ENCODE measurements around the gene SLC6A8. TPM values are rescaled to one million over a fixed set of nuclear protein-coding genes. Genes with fewer than 3 reads are reported as not detected.
"Not testable (repeated sequence)": the region's sequence is repeated elsewhere in the genome, so short reads cannot be mapped to it uniquely, and the experiment has no call there.

Gene SLC6A8
- total RNA-seq, 1 donor from 2014 or later: 108 TPM

DNA sequence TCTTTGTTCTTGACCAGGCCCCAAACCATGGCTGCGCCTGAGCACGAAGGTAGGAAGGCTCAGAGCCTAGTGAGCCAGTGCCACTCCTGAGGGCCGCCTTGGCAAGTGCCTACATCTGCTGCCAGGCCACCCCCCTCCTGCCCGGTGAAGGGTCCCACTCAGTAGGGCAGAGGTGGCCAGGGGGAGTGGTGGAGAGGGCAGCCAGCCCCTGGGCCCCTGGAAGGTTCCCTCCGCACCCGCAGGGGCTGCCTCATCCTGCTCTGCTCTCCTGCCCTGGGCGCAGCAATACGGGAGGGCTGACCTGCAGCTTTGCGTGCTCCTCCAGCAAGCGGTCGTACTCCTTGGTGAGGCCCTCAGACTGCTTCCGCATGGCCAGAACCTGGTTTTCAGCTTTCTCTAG is 14.0 kb downstream of the SLC6A8 start:
- TF ChIP-seq, protein P1, sequence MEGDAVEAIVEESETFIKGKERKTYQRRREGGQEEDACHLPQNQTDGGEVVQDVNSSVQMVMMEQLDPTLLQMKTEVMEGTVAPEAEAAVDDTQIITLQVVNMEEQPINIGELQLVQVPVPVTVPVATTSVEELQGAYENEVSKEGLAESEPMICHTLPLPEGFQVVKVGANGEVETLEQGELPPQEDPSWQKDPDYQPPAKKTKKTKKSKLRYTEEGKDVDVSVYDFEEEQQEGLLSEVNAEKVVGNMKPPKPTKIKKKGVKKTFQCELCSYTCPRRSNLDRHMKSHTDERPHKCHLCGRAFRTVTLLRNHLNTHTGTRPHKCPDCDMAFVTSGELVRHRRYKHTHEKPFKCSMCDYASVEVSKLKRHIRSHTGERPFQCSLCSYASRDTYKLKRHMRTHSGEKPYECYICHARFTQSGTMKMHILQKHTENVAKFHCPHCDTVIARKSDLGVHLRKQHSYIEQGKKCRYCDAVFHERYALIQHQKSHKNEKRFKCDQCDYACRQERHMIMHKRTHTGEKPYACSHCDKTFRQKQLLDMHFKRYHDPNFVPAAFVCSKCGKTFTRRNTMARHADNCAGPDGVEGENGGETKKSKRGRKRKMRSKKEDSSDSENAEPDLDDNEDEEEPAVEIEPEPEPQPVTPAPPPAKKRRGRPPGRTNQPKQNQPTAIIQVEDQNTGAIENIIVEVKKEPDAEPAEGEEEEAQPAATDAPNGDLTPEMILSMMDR (IDR thresholded peaks at IDR 0.05; ENCODE audit: partially characterized antibody, unreplicated experiment): no peak
- peaks cover 3% of the 10 kb centered on the region for H3K9me3 Mint-ChIP-seq (ENCODE audit: unreplicated experiment)
- H3K4me3 Mint-ChIP-seq (ENCODE audit: unreplicated experiment): no peak overlapping the region
- H3K27me3 Mint-ChIP-seq (ENCODE audit: unreplicated experiment): peaks cover 4% of the 10 kb centered on the region
- H3K27ac Mint-ChIP-seq (ENCODE audit: unreplicated experiment): no peak overlapping the region
- H3K4me1 Mint-ChIP-seq (ENCODE audit: low read depth, unreplicated experiment): peaks cover 4% of the 10 kb centered on the region
- no peaks in the 10 kb centered on the region for H3K36me3 Mint-ChIP-seq (ENCODE audit: unreplicated experiment)
- DNase-seq: no peak

DNA sequence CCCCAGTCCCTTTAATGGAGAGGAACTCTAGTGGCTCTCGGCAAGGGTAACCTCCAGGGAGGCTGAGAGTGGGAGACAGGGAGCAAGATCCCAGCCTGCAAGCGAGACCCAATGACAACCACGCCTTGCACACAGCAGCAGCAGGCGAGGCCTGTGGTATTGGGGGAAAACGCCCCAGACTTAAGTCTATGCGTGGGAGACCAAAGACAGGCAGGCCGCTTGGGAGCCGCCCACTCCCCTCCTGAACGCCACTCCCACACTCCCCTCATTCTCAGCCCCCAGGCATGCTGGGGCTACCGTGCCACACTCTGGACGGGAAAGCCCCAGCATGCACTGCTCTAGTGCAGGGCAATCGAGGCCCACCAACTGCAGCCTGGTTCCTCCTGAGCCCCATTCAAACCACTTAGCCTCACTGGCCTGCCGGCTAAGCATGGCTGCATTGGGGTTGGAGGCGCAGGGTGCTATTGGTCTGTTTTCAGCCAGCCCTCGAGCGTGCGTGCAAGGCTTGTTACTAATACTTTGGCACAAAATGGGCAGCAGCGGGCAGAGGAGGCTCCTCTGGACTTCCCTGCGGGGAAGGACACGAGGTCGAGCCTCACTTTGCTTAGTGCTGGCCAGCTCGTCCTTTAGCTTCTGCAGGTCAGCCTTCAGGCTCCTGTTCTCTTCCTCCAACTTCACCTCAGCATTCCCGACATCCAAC is 14.8 kb downstream of the SLC6A8 start:
- no peak overlapping the region for H3K27ac Mint-ChIP-seq (ENCODE audit: unreplicated experiment)
- H3K27me3 Mint-ChIP-seq (ENCODE audit: unreplicated experiment): peaks cover 4% of the 10 kb centered on the region
- no peaks in the 10 kb centered on the region for H3K36me3 Mint-ChIP-seq (ENCODE audit: unreplicated experiment)
- TF ChIP-seq, protein P1 (IDR thresholded peaks at IDR 0.05; ENCODE audit: partially characterized antibody, unreplicated experiment): no peak
- no peak overlapping the region for H3K4me3 Mint-ChIP-seq (ENCODE audit: unreplicated experiment)
- no peaks in the 10 kb centered on the region for H3K9me3 Mint-ChIP-seq (ENCODE audit: unreplicated experiment)
- peaks cover 4% of the 10 kb centered on the region for H3K4me1 Mint-ChIP-seq (ENCODE audit: low read depth, unreplicated experiment)
- no peak for DNase-seq

- Mint-ChIP-seq H3K4me3 (ENCODE audit: unreplicated experiment) (no peak overlapping the region), H3K36me3 (ENCODE audit: unreplicated experiment) (no peaks in the 10 kb centered on the region), H3K27me3 (ENCODE audit: unreplicated experiment) (peaks cover 4% of the 10 kb centered on the region), H3K27ac (ENCODE audit: unreplicated experiment) (no peak overlapping the region), H3K4me1 (ENCODE audit: low read depth, unreplicated experiment) (peaks cover 4% of the 10 kb centered on the region), H3K9me3 (ENCODE audit: unreplicated experiment) (no peaks in the 10 kb centered on the region)
- DNase-seq: no peak
- TF ChIP-seq, protein P1 (IDR thresholded peaks at IDR 0.05; ENCODE audit: partially characterized antibody, unreplicated experiment): no peak
Measured at GRCh38 chrX:153703036-153703370, 15.3 kb downstream of the SLC6A8 start.

DNA sequence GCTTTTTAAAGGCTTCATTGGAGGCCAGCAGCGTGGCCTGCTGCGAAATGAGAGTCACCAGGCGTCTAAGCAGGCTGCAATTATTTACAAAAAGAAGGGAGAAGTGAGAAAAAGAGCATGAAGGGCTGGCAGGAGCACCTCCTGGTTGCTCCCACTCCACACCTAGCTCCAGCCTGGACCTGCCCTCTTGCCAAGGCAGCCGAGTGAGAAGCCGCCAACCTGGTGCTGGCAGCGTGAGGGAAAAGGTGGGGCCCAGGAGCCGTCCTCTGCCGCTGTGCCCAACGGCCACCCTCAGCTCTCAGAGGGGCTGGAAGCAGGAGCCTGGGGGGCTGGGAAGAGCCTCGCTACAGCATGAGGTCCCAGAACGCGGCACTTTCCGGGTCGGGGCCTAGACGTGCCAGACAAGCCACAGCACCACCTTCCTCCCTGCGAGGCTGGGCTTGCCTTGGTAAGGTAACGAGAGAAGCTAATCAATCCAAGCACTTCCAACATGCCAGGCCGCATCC is 16.3 kb downstream of the SLC6A8 start:
- H3K4me3 Mint-ChIP-seq (ENCODE audit: unreplicated experiment): no peak overlapping the region
- peaks cover 3% of the 10 kb centered on the region for H3K27me3 Mint-ChIP-seq (ENCODE audit: unreplicated experiment)
- no peak overlapping the region for H3K27ac Mint-ChIP-seq (ENCODE audit: unreplicated experiment)
- DNase-seq: no peak
- peaks cover 4% of the 10 kb centered on the region for H3K4me1 Mint-ChIP-seq (ENCODE audit: low read depth, unreplicated experiment)
- no peaks in the 10 kb centered on the region for H3K9me3 Mint-ChIP-seq (ENCODE audit: unreplicated experiment)
- H3K36me3 Mint-ChIP-seq (ENCODE audit: unreplicated experiment): no peaks in the 10 kb centered on the region
- TF ChIP-seq, protein P1 (IDR thresholded peaks at IDR 0.05; ENCODE audit: partially characterized antibody, unreplicated experiment): no peak

GRCh38 chrX:153704631-153705402 is 17.1 kb downstream of the SLC6A8 start:
- not testable (repeated sequence) for H3K27ac Mint-ChIP-seq (ENCODE audit: unreplicated experiment); H3K4me1 Mint-ChIP-seq (ENCODE audit: low read depth, unreplicated experiment); H3K4me3 Mint-ChIP-seq (ENCODE audit: unreplicated experiment); H3K27me3 Mint-ChIP-seq (ENCODE audit: unreplicated experiment); DNase-seq; H3K36me3 Mint-ChIP-seq (ENCODE audit: unreplicated experiment); H3K9me3 Mint-ChIP-seq (ENCODE audit: unreplicated experiment)

DNA sequence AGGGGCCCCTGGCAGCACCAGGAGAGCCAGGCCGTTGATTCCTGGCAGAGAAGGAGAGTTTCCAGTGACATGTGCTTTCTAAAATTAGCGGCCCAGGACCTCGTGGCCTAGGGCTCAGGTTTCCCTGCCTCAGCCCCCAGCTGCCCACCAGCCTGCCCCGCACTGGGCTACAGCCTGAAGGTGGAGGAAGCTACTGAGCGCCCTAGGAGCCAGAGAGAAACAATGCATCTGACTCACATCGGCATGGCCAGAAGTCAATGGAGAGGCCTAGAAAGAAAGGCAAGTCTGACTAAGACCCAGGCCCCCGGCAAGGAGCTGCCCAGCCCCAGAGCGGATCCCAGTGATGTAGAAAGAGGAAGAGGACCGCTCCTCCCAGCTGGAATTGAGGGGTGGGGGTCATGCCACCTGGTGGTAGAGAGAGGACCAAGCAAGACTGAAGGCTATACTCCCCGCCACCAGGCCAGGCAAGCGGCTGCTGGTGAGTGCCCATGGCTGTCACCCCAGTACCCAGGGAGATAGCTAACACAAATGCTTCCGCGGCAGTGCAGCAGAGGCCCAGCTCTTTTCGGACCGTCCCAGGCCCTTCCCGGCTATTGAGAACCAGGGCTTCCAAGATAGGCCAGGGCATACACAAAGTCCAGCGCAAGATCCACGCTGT is 17.8 kb downstream of the SLC6A8 start:
- DNase-seq; H3K4me1 Mint-ChIP-seq (ENCODE audit: low read depth, unreplicated experiment); H3K4me3 Mint-ChIP-seq (ENCODE audit: unreplicated experiment); H3K9me3 Mint-ChIP-seq (ENCODE audit: unreplicated experiment); H3K27me3 Mint-ChIP-seq (ENCODE audit: unreplicated experiment); H3K36me3 Mint-ChIP-seq (ENCODE audit: unreplicated experiment); H3K27ac Mint-ChIP-seq (ENCODE audit: unreplicated experiment): not testable (repeated sequence)

All from glutamatergic neuron (in vitro differentiated cells).